Right hindlimb (tissue), 1 donor: ENCODE results near the gene OR52N1.

Experiments used
- DNase-seq: peaks from one replicate; pipeline ENCODE4 v3.0.0-alpha.2; 2018

OR52N1 gene

DNA sequence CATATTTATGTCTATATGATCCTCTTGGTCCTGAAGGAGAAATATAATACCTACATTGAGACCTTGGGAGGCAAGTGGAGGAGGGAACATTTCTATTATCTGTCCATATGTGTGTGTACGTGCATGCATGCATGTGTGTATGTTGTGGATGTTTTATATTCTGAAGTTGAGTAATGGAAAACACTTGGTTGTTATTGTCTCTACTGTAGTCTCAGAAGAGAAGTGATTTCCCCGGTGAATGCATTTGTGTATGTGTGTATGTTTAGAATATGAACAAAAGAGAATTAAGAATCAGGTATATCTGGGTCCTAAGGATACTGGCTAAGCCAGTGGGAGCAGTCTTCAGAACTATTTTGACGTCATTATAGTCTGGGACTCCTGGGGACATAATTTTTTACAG lies at the start of gene OR52N1:
Gene OR52N1, minus strand, starts transcription at position 101 of the 400 bp plus-strand sequence. CDS start 2,449 bp downstream, outside the sequence.
- no peak for DNase-seq

- no peak for DNase-seq
Measured at GRCh38 chr11:5837695-5838094, 46.6 kb upstream of the OR52N1 start.

- DNase-seq = no peak
Measured at GRCh38 chr11:5833446-5833845, 42.4 kb upstream of the OR52N1 start.

DNA sequence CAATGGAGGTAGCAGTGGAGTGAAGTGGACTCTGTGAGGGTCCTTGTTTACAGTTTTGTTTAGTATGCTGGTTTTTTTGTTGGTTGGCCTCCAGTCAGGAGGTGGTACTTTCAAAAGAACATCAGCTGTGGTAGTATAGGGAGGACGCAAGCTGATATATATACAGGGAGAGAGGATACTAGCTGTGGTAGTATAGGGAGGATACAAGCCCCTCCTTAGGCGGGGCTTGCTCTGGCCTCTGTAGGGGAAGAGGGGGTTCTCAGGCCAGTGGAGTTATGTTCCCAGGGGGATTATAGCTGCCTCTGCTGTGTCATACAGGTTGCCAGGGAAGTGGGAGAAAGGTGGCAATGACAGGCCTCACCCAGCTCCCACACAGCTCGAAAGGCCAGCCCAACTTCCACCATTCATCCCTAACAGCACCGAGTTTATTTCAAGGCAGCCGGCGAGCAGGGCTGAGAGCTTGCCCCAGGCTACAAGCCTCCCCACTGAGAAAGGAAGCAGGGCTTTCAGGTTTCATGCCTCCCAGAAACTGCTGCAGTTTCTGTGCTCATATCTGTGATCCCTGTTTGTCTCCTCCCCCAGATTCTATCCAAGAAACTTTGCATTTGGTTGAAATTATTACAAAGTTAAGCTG lies 40.2 kb upstream of the OR52N1 start:
- no peak for DNase-seq

- DNase-seq = no peak
Measured at GRCh38 chr11:5818245-5818886, 27.3 kb upstream of the OR52N1 start.

DNA sequence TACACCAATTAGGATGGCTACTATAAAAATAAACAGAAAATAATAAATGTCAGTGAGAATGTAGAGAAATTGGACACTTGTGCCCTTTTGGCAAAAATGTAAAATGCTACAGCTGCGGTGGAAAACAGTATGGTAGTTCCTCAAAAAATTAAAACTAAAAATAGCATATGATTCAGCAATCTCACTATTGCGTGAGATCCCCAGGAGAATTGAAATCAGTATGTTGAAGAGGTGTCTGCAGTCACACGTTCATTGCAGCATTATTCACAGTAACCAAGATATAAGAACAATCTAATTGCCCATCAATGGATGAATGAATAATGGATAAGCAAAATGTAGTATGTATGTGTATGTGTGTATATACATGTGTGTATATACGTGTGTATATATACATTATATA lies 24.5 kb upstream of the OR52N1 start:
- no peak for DNase-seq

DNA sequence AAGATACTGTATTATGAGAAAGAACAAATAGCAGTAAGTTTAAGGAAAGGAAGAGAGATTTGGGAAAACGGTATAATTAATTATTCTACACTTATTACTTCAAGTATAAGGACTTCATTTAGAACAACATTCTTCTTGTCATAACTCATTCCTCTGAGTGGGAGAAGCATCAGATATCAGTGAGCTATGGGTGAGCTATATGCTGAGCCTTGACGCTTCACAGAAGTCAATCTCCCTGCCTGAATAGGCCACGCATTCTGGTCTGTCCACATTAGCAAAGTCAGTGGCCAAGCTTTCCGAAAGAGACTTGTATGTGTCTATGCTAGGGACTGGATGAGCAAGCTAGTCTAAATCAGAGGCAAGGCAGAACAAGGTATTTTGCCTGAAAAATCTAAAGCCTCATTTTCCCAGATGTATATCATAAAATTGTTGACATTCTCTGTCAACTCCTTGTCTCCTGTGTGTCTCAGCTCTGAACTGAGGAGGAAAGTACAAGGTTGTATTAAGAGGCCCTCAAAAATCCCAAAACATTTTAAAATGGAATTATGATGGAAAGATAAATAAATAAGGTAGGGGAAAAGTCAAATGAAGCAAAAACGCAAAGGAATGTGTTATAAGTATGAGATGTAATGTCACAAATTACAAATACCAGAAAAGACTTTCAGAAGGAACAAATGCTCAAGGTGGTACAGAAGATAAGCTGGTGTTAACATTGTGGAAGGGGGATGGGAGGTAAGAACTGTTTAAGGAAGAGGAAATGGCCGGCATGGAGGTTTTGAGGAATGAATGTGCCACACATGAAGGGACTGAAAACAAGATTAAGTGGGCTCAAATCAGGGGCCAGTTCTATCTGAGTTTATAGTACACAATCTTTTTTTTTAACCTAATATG lies 19.1 kb upstream of the OR52N1 start:
- no peak for DNase-seq

DNA sequence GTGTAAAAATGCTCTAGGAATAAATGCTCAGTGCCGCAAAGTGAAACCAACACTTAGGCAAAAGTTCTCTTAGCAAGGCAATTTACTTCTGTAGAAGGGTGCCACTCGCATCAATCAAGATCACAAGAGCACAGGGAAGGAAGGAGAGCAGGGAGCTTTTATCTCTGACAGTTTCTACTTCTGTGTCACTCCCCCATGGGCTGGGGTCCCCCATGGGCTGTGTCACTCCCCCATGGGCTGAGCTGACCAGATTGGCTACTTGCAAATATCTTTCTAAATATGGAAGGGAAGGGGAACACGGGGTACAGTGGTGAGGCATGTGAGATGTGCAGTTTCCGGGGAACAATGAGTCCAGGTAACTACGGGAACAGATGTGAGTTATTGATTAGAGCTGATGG lies 18.1 kb upstream of the OR52N1 start:
- no peak for DNase-seq

DNA sequence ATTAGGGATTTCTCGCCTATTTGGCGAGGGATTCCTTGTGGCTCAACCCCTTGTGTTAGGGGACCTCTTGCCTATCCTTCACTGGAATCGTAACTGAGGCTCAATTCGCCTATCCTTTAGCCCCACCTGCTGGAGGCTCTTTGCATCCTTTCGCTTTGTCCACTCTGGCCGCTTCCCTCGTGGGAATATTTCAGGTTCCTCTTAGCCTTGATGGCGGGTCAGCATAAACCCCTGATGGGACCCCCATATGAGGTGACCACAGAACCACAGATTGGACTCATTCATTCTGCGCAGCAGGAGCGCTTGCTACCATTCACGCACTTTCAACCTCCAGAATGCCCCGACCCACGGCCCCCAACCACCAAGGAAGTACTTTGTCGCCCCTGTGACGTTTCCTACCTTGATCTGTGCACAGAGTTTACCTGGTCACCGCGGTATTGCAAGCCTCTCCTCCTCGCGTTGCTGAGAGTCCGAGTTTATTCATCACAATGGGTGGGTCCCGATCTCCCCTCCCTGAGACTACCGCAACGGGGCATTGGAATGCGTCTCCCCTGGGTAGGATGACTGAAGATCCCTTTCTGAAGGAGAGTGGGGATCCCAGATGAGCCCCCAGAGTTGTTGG lies 17.5 kb upstream of the OR52N1 start, which contains the start of gene OR52N2:
Gene OR52N2, plus strand, starts transcription at position 425 of the 622 bp plus-strand sequence. CDS start 11,412 bp downstream, outside the sequence.
- DNase-seq = peak; percentile 73

- no peak for DNase-seq
Measured at GRCh38 chr11:5807580-5807979, 16.5 kb upstream of the OR52N1 start.

DNA sequence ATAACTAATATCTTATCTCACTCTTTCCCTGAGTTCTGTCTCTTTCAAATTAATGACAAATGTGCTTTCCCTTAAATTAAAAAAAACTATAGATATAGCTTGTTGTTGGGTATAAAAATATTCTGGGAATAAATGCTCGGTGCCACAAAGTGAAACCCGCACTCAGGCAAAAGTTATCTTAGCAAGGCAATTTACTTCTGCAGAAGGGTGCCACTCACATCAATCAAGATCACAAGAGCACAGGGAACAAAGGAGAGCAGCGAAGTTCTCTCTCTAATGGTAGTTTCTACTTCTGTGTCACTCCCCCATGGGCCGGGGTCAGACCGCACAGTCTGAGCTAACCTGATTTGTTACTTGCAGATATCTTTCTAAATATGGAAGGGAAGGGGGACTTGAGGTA lies 12.9 kb upstream of the OR52N1 start:
- no peak for DNase-seq

DNA sequence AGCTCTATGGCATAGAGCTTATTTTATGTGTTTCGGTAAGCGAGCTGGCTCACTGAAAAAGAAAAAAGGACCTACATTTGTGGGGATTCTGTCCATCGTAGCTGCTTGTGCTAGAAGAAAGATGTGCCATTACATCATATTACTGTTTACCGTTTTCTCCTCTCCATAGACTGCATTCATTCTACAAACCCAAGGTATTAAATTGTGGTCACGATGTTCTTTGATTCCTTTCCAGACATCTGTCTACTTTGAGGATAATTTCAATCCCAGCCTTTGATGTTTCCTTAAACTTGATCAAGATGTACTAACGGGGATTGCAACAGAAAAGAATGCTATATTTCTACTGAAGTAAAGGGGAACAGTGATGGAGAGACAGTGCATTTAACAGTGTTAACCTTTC lies 5.5 kb upstream of the OR52N1 start:
- DNase-seq = no peak

DNA sequence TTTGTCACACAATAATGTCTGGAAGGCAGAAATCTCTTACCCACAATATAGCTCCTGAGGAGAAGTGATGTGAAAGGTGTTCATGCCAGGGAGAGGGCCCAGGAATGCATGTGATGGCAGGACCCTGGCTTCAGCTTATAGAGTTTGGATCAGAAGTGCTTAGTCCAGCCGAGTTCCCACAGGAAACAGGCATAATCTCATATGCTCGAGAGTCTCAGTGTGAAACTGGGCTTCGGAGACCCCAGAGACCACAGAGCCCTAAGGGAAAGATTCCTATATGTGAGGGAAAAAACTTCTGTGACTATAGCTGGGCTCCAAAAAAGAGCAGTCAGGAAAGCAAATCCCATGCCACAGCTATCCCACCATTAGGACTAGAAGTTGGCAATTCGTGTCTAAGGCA lies 7.8 kb downstream of the OR52N1 start, which contains the start of gene OR52N5:
Gene OR52N5, minus strand, starts transcription at position 101 of the 400 bp plus-strand sequence. CDS start 4,721 bp downstream, outside the sequence.
- DNase-seq = no peak

- no peak for DNase-seq
Measured at GRCh38 chr11:5767056-5767455, 24.0 kb downstream of the OR52N1 start.

GRCh38 chr11:5753943-5754342 lies 37.1 kb downstream of the OR52N1 start, which contains the start of gene OR52N4:
Gene OR52N4, plus strand, starts transcription at chr11:5754243. Its CDS starts 498 bp downstream, at chr11:5754741.
- no peak for DNase-seq

DNA sequence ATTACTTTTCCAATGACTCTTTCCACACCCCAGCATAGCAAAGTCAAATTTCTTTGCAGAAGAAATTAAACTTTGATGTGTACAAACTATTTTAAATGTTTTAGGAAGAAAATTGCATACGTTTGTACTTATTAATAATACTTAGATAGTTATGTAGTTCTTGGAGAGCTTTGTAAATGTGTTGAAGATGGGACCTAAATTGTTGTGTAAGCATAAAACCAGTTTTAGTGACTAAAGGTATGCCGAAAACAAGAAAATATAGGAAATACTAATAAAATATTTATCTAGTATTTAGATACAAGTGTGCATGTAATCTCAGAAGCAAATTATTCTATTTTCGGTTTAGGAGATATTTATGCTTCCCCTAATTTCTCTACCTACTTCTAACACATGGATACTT lies 41.2 kb downstream of the OR52N1 start:
- DNase-seq = no peak

- no peak for DNase-seq
Measured at GRCh38 chr11:5746614-5747013, 44.5 kb downstream of the OR52N1 start.

GRCh38 chr11:5738431-5738830 lies 52.6 kb downstream of the OR52N1 start:
- no peak for DNase-seq

DNA sequence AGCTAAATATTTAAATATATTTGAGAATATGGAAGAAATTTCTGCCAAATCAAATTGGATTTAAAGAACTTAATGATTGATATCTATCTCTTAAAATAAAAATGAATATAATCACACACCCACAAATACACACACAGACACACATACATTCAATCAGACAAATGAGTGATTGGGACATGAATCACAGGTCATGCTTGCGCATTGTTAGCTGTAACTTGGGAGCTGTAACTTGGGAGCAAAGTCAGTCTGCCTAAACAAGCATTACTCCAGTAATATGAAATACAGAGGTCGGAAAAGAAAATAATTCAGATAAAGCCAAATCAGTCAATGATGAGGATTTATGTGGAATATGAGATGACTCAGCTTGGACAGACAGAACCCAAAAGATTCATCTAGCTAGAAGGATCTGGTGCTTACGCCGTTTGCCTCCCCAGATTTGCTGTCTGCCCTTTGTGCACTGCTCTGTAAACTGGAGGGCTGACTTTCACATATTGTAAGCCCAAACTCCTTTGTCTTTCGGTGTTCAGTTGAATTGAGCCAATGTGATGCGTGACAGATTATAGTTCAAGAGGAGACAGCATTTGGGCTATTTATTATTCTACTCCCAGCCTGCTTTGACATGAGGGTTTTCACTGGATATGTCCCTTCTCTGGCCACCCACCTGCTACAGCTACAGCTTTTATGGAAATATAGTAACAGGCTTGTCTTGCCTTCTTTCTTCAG lies 53.2 kb downstream of the OR52N1 start:
- DNase-seq = no peak

DNA sequence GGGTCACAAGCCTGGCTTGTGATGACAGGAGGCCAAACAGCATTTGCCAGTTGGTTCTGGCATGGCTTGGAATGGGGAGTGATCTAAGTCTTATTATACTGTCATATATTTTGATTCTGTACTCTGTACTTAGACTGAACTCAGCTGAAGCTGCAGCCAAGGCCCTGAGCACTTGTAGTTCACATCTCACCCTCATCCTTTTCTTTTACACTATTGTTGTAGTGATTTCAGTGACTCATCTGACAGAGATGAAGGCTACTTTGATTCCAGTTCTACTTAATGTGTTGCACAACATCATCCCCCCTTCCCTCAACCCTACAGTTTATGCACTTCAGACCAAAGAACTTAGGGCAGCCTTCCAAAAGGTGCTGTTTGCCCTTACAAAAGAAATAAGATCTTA lies 54.0 kb downstream of the OR52N1 start:
- no peak for DNase-seq
